MM.1S (cell line): Measurements from ENCODE around the gene CNTNAP2.
A peak's percentile ranks its signal among the peaks of the same experiment; 100 is the strongest.

Source experiments
- CTCF ChIP-seq: fragments of 300-600 bp; sonication (generic); IDR thresholded peaks from 2 replicates; pipeline ENCODE4 v1.5.1; 2016; ENCODE audit warnings: antibody characterized with exemption, low read length, mixed read lengths
- EZH2 ChIP-seq: fragments of 300-600 bp; sonication (generic); optimal IDR thresholded peaks from 2 replicates; pipeline ENCODE3; 2017; ENCODE audit warnings: low read depth, mild to moderate bottlenecking, antibody characterized with exemption, low read length, mixed read lengths
- EZH2phosphoT487 ChIP-seq: fragments of 300-600 bp; sonication (generic); IDR thresholded peaks from 2 replicates; pipeline ENCODE4 v1.6.1; 2018; ENCODE audit warnings: antibody characterized with exemption, low read length

GRCh38 chr7:146096994-146097393 lies 19.6 kb upstream of the CNTNAP2 start:
- peak; percentile 37 for TF ChIP-seq CTCF
- no peak for TF ChIP-seq EZH2
- TF ChIP-seq EZH2phosphoT487 = no peak
